PC-9 (cell line): ENCODE measurements around the gene SCOC.

ENCODE experiments used
- CTCF ChIP-seq: fragments of 200-600 bp; sonication (generic); conservative IDR thresholded peaks from 2 replicates; pipeline ENCODE4 v1.6.1; 2017; ENCODE audit warnings: mixed run types, antibody characterized with exemption, mild to moderate bottlenecking, moderate library complexity
- EZH2 ChIP-seq: fragments of 200-600 bp; sonication (generic); IDR thresholded peaks from 2 replicates; pipeline ENCODE4 v1.8.0; 2017; ENCODE audit warnings: antibody characterized with exemption, low read depth

GRCh38 chr4:140346136-140346535, 27.3 kb upstream of the SCOC start:
- TF ChIP-seq CTCF (no peak), EZH2 (no peak)
